ENCODE results near the gene FOXA1.

- TF ChIP-seq CTCF (IDR thresholded peaks at IDR 0.05): no peak
- TF ChIP-seq POLR2A (IDR thresholded peaks at IDR 0.05): no peak
These were observed 28.4 kb upstream of the FOXA1 start for GRCh38 chr14:37623426-37623951.
